Lower lobe of right lung (tissue), 2 donors: ENCODE results near the gene CCDC54. TPM values are rescaled to one million over a fixed set of nuclear protein-coding genes. Genes with fewer than 3 reads are reported as not detected.

Experiments
- ATAC-seq, 2 donors: fragments of 200-7000 bp; cut with Tn5 transposase; one replicate each; pipeline ENCODE4 v1.9.1; 2020 to 2022; ENCODE audit warnings: mild to moderate bottlenecking in 2 of 2, moderate library complexity in 2 of 2
- DNase-seq: peaks from one replicate; pipeline ENCODE4 v3.0.0-alpha.2; 2020
- H3K27ac ChIP-seq: fragments of 200-600 bp; one replicate; pipeline ENCODE4 v1.8.0; 2022
- H3K27me3 ChIP-seq: fragments of 200-600 bp; one replicate; pipeline ENCODE4 v1.8.0; 2022; ENCODE audit warnings: low read depth
- H3K36me3 ChIP-seq: fragments of 200-600 bp; one replicate; pipeline ENCODE4 v1.8.0; 2022; ENCODE audit warnings: mild to moderate bottlenecking
- H3K4me1 ChIP-seq: fragments of 200-600 bp; one replicate; pipeline ENCODE4 v1.8.0; 2022
- H3K4me3 ChIP-seq: fragments of 200-600 bp; one replicate; pipeline ENCODE4 v1.8.0; 2022; ENCODE audit warnings: mild to moderate bottlenecking
- H3K9me3 ChIP-seq: fragments of 200-600 bp; one replicate; pipeline ENCODE4 v1.8.0; 2022
- intact Hi-C: fragments of 100-400 bp; cut with DNase I; formaldehyde crosslinking; loops from one replicate; pipeline ENCODE4 v1.11.0; 2022
- total RNA-seq: library from RNA; stranded (reverse); fragmentation: NEBNext Ultra II Directional; extraction: Animal tissue kit (Norgen Biotek cat#: 25700); gene quantifications from one replicate; pipeline ENCODE4 v1.2.1, GENCODE V29; 2021
- TF ChIP-seq, protein P1 (sequence below): fragments of 200-600 bp; IDR thresholded peaks from one replicate; pipeline ENCODE4 v1.8.0; 2022; ENCODE audit warnings: antibody characterized with exemption, mild to moderate bottlenecking
- donor health status: DM: no; HTN: yes; CAD: no; lungs with severe emphysema.

The CCDC54 gene
- total RNA-seq, 1 donor from 2014 or later: not detected

DNA sequence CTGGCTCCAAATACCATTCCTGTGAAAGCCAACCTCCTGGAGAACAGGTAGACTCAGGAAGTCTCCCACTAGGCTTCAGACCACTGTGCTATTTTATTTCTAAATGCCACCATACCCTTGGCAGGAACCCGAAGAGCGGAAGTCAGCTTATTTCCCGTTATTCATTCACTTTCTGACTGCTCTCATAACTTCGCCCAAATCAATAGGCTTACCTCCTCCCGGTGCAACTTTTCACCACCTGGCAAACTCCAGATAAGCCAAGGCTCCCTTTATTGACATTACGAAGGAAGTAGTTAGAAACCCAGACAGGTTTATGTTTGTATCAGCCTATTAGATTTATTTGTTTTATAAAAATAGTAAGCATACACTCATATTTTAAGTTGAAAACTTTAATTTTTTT is 3.3 kb upstream of the CCDC54 start:
- TF ChIP-seq, protein P1, sequence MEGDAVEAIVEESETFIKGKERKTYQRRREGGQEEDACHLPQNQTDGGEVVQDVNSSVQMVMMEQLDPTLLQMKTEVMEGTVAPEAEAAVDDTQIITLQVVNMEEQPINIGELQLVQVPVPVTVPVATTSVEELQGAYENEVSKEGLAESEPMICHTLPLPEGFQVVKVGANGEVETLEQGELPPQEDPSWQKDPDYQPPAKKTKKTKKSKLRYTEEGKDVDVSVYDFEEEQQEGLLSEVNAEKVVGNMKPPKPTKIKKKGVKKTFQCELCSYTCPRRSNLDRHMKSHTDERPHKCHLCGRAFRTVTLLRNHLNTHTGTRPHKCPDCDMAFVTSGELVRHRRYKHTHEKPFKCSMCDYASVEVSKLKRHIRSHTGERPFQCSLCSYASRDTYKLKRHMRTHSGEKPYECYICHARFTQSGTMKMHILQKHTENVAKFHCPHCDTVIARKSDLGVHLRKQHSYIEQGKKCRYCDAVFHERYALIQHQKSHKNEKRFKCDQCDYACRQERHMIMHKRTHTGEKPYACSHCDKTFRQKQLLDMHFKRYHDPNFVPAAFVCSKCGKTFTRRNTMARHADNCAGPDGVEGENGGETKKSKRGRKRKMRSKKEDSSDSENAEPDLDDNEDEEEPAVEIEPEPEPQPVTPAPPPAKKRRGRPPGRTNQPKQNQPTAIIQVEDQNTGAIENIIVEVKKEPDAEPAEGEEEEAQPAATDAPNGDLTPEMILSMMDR: no peak
- ATAC-seq (no peak), DNase-seq (no peak)
- no peaks in the 10 kb centered on the region for H3K36me3 ChIP-seq
- H3K9me3 ChIP-seq: no peaks in the 10 kb centered on the region
- no peak overlapping the region for H3K4me3 ChIP-seq
- H3K27me3 ChIP-seq: no peaks in the 10 kb centered on the region
- H3K4me1 ChIP-seq: no peaks in the 10 kb centered on the region
- intact Hi-C loops: no loop called here
- no peak overlapping the region for H3K27ac ChIP-seq

DNA sequence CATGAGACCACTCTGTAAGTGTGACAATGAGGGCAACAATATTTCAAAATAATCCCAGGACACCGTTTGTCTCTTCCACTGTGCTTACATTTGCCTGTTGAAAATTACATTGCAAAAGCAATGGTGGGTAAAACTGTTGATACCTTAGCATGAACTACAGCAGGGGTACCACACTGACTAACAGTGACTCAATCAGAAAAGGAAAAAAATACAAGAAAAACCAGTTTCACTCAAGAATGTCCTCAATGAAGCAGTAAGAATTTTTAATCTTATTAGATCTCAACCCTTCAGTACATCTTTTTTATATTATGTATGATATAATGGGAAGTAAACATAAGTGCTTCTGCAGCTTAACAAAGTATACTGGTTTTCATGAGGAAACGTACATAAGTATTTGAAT is 1.6 kb upstream of the CCDC54 start:
- no peaks in the 10 kb centered on the region for H3K27me3 ChIP-seq

DNA sequence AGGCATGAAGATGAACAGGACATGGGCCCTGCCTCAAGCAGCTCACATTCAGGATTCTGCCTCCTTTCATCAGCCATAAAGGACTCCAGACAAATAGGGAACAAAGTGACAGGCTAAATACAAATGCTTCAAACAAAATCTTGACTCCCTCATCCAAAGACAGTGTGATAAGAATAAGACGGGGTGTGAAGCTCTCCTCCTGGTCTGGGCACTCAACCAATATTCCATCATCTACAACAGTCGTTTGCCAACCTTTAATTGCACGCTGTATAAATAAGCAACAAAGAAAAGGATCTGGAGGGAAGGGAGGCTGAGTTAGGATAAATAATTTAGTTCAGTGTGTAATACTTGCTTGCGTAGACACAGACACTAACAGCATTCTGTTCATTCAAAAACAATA is 5.4 kb downstream of the CCDC54 start:
- Histone ChIP-seq H3K9me3 (no peaks in the 10 kb centered on the region), H3K4me3 (no peak overlapping the region), H3K36me3 (no peaks in the 10 kb centered on the region), H3K4me1 (no peaks in the 10 kb centered on the region), H3K27ac (no peak overlapping the region), H3K27me3 (no peaks in the 10 kb centered on the region)
- TF ChIP-seq, protein P1: no peak
- intact Hi-C loops: no loop called here
- DNase-seq (no peak), ATAC-seq (no peak)

More for the DNA sequence above, 1.6 kb upstream of the CCDC54 start:
- ATAC-seq (no peak), DNase-seq (no peak)
- TF ChIP-seq, protein P1: no peak
- Histone ChIP-seq H3K9me3 (no peaks in the 10 kb centered on the region), H3K4me3 (no peak overlapping the region), H3K36me3 (no peaks in the 10 kb centered on the region), H3K27ac (no peak overlapping the region), H3K4me1 (no peaks in the 10 kb centered on the region)
- intact Hi-C loops: no loop called here

DNA sequence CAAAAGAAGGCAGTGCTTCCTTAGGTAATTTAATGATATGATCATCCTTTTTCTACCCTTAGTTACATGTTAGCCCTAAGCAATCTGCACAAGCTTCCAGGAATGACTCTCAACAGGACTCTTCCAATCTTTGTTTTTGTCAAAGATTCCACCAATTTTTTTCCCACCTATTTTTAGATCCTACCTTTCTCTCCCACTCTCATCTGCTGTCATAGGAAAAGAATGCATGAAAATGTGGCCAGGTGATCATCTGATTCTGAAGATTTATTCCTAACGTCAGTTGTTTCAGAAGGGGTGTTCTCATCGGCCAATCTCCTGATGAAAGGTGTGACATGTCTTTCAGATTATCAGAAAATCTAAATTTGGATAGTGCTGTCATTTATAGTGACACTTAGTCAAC is 7.2 kb downstream of the CCDC54 start:
- intact Hi-C loops: no loop called here
- no peaks in the 10 kb centered on the region for H3K27me3 ChIP-seq
- no peak overlapping the region for H3K4me3 ChIP-seq
- H3K27ac ChIP-seq: no peak overlapping the region
- DNase-seq (no peak), ATAC-seq (no peak)
- no peaks in the 10 kb centered on the region for H3K36me3 ChIP-seq
- no peaks in the 10 kb centered on the region for H3K4me1 ChIP-seq
- no peaks in the 10 kb centered on the region for H3K9me3 ChIP-seq
- TF ChIP-seq, protein P1: no peak

DNA sequence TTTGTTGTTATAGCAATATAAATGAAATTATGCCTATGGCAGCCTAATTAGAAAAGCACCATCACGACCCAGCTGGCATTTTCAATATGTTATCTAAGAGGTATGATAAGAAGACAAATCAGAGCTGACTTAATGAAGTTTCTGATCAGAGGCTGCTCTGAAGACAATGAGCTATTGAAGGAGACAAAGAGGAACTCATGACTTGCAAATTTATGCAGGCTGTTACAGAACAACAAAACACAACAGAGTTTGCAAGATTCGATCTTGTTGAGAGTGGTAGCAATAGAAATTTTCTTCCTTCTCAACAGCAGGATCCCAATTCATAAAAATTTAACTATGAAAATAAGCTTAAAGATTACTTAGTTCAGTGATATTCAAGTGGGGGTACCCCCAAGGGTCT is 7.7 kb downstream of the CCDC54 start:
- Histone ChIP-seq H3K27ac (no peak overlapping the region), H3K4me3 (no peak overlapping the region), H3K9me3 (no peaks in the 10 kb centered on the region), H3K27me3 (no peaks in the 10 kb centered on the region), H3K36me3 (no peaks in the 10 kb centered on the region), H3K4me1 (no peaks in the 10 kb centered on the region)
- ATAC-seq (no peak), DNase-seq (no peak)
- TF ChIP-seq, protein P1: no peak
- intact Hi-C loops: no loop called here

DNA sequence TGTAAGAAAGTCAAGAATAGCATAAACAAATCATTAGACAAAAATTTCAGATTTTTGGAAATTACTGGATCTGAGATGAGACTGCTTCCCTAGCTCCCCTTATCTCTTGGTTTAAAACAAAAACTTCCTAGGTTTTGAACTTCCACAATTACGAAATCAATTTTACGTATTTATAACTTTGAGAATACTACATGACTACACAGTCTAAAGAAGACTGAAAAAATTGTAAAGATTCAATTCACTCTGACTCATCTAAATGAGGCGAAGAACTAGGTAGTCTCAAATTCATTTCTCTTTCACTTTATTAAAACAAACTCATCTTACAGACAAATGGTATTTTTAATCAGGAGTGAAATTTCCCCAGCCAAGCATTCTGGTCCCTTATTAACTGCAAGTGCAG is 10.3 kb downstream of the CCDC54 start:
- ATAC-seq (no peak), DNase-seq (no peak)
- H3K36me3 ChIP-seq: no peaks in the 10 kb centered on the region
- H3K4me1 ChIP-seq: no peaks in the 10 kb centered on the region
- no peak overlapping the region for H3K27ac ChIP-seq
- TF ChIP-seq, protein P1: no peak
- H3K27me3 ChIP-seq: no peaks in the 10 kb centered on the region
- no peaks in the 10 kb centered on the region for H3K9me3 ChIP-seq
- no peak overlapping the region for H3K4me3 ChIP-seq
- intact Hi-C loops: no loop called here
